ENCODE measurements around the gene SMC4. TPM values are rescaled to one million over a fixed set of nuclear protein-coding genes. Genes with fewer than 3 reads are reported as not detected.

Gene SMC4
- total and polyA plus RNA-seq, 12 donors: 10.5 to 71.7 (median 25.4) TPM

- Histone ChIP-seq H3K4me1 (replicated peaks in 1 of 2) (no peaks in the 10 kb centered on the region), H3K27me3 (no peaks in the 10 kb centered on the region), H3K36me3 (replicated peaks in 1 of 2) (peaks cover 0 to 3% of the 10 kb centered on the region in 2 donors), H3K27ac (no peak overlapping the region), H3K9me3 (replicated peaks in 1 of 3) (no peaks in the 10 kb centered on the region), H3K4me3 (no peak overlapping the region)
- DNase-seq: no peak
- intact Hi-C loops (cut with DNase I): no loop called here
- 72 to 83% (median 81%) methylated on average over 2 of the region's 2 CpGs for WGBS, 4 donors
- no peak for TF ChIP-seq POLR2A (IDR thresholded peaks at IDR 0.05)
- TF ChIP-seq CTCF (IDR thresholded peaks at IDR 0.05): no peak
Observed at GRCh38 chr3:160368804-160369203, 30.6 kb upstream of the SMC4 start.

GRCh38 chr3:160369784-160370183 is 29.7 kb upstream of the SMC4 start:
- Histone ChIP-seq H3K4me3 (no peak overlapping the region), H3K27ac (no peak overlapping the region), H3K36me3 (replicated peaks in 1 of 2) (peaks cover 0 to 3% of the 10 kb centered on the region in 2 donors), H3K4me1 (replicated peaks in 1 of 2) (no peaks in the 10 kb centered on the region), H3K27me3 (no peaks in the 10 kb centered on the region), H3K9me3 (replicated peaks in 1 of 3) (no peaks in the 10 kb centered on the region)
- WGBS, 4 donors: 87 to 95% (median 91%) methylated on average over 1 of the region's 1 CpG
- DNase-seq: no peak
- TF ChIP-seq CTCF (IDR thresholded peaks at IDR 0.05) (no peak), POLR2A (IDR thresholded peaks at IDR 0.05) (no peak)
- intact Hi-C loops (cut with DNase I): no loop called here

GRCh38 chr3:160370987-160371857 is 28.2 kb upstream of the SMC4 start:
- Histone ChIP-seq H3K27ac (no peak overlapping the region), H3K9me3 (replicated peaks in 1 of 3) (no peaks in the 10 kb centered on the region), H3K4me1 (replicated peaks in 1 of 2) (no peaks in the 10 kb centered on the region), H3K27me3 (no peaks in the 10 kb centered on the region), H3K4me3 (no peak overlapping the region), H3K36me3 (replicated peaks in 1 of 2) (no peaks in the 10 kb centered on the region)
- intact Hi-C loops (cut with DNase I): no loop called here
- no peak for DNase-seq
- WGBS, 4 donors: 94 to 97% (median 96%) methylated on average over 6 of the region's 6 CpGs
- TF ChIP-seq POLR2A (IDR thresholded peaks at IDR 0.05): no peak
- no peak for TF ChIP-seq CTCF (IDR thresholded peaks at IDR 0.05)

- Histone ChIP-seq H3K4me3 (no peak overlapping the region), H3K27me3 (no peaks in the 10 kb centered on the region), H3K36me3 (replicated peaks in 1 of 2) (no peaks in the 10 kb centered on the region), H3K27ac (no peak overlapping the region), H3K4me1 (replicated peaks in 1 of 2) (no peaks in the 10 kb centered on the region), H3K9me3 (replicated peaks in 1 of 3) (no peaks in the 10 kb centered on the region)
- DNase-seq: no peak
- intact Hi-C loops (cut with DNase I): no loop called here
- no peak for TF ChIP-seq CTCF (IDR thresholded peaks at IDR 0.05)
- no peak for TF ChIP-seq POLR2A (IDR thresholded peaks at IDR 0.05)
Observed at GRCh38 chr3:160372780-160373179, 26.7 kb upstream of the SMC4 start.

All from adrenal gland (tissue), 12 donors.